ENCODE data around the gene TPTE2. TPM values are rescaled to one million over a fixed set of nuclear protein-coding genes. Genes with fewer than 3 reads are reported as not detected.

TPTE2 gene
- total and polyA plus RNA-seq, 9 of the 15 experiments (the other 6 are each of a cell fraction or from before 2014, with no cell fraction given), result not detected

- TF ChIP-seq POLR2H (tag; IDR thresholded peaks at IDR 0.05; ENCODE audit: low read depth) (no peak), ZNF408 (CRISPR knock-in tag; IDR thresholded peaks at IDR 0.05; ENCODE audit: low read depth) (no peak), E2F1 (CRISPR knock-in tag; IDR thresholded peaks at IDR 0.05) (no peak), FOS (IDR thresholded peaks at IDR 0.05; ENCODE audit: extremely low read depth, insufficient read length) (no peak), PHTF2 (CRISPR knock-in tag; IDR thresholded peaks at IDR 0.05) (no peak), HMGXB4 (CRISPR knock-in tag; IDR thresholded peaks at IDR 0.05) (no peak), SIN3B (IDR thresholded peaks at IDR 0.05; ENCODE audit: low read depth) (no peak), NCOA4 (IDR thresholded peaks at IDR 0.05; ENCODE audit: partially characterized antibody) (no peak), STAT5B (CRISPR knock-in tag; IDR thresholded peaks at IDR 0.05) (no peak), ZNF507 (tag; conservative IDR thresholded peaks at IDR 0.05) (no peak), ZNF184 (CRISPR knock-in tag; IDR thresholded peaks at IDR 0.05) (no peak)
Measured at GRCh38 chr13:19587635-19588300, 26.4 kb upstream of the TPTE2 start (continued).

Measured in K562 (cell line).